Measurements from ENCODE around the gene SULT1A1.

DNA sequence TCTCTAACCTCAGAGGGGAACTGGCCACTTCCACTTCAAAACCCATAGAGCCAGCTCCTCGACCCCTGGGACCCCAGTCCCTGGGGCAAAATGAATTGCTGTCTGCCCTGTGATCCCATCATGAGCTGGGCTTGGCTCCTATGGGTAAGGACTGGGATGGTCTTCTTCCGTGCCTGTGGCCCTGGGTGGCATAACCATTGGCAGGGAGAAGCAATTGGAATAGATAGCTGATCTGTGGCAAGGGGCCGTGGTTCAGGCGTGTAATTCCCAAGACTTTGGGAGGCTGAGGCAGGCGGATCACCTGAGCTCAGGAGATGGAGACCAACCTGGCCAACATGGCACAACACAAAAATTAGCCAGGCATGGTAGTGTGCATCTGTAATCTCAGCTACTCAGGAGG lies 17.3 kb downstream of the SULT1A1 start:
- TF ChIP-seq CTCF (conservative IDR thresholded peaks at IDR 0.05): no peak
- TF ChIP-seq EZH2 (IDR thresholded peaks at IDR 0.05; ENCODE audit: low read depth): no peak

Measured in PC-9 (cell line).